HL-60 (cell line): ENCODE data around the gene CDCA4.

Source experiments
- DNase-seq, 2 experiments: peaks; one replicate each; pipeline ENCODE4 v3.0.0-alpha.2; 2010 to 2020; ENCODE audit warnings: low read depth in 1 of 2, low spot score in 1 of 2
- H3K27ac ChIP-seq: fragments of 250-450 bp; sonication (Bioruptor Pico); replicated peaks from 2 replicates; pipeline ENCODE4 v1.5.1; 2020; ENCODE audit warnings: mild to moderate bottlenecking, moderate library complexity
- H3K27me3 ChIP-seq: fragments of 250-450 bp; sonication (Bioruptor Pico); 2 replicates; pipeline ENCODE4 v1.5.1; 2021; ENCODE audit warnings: mild to moderate bottlenecking, moderate library complexity; ENCODE audit not compliant: insufficient read depth, poor library complexity, severe bottlenecking
- H3K4me3 ChIP-seq: replicated peaks from 2 replicates; pipeline ENCODE4 v1.5.1; 2011; ENCODE audit warnings: mild to moderate bottlenecking, control low read depth, low read length; ENCODE audit not compliant: insufficient read depth
- GABPA ChIP-seq: IDR thresholded peaks from 2 replicates; pipeline ENCODE4 v1.6.1; 2012; ENCODE audit warnings: low read depth
- POLR2AphosphoS5 ChIP-seq: IDR thresholded peaks from 2 replicates; pipeline ENCODE4 v1.6.1; 2012; ENCODE audit warnings: low read depth
- REST ChIP-seq: IDR thresholded peaks from 2 replicates; pipeline ENCODE4 v1.6.1; 2012; ENCODE audit warnings: low read depth; ENCODE audit not compliant: insufficient replicate concordance
- SPI1 ChIP-seq: IDR thresholded peaks from 2 replicates; pipeline ENCODE4 v1.6.1; 2012; ENCODE audit warnings: low read depth, mild to moderate bottlenecking, borderline replicate concordance
- TF ChIP-seq, protein P1 (sequence below): IDR thresholded peaks from one replicate; pipeline ENCODE4 v1.5.1; 2011; ENCODE audit warnings: low read length, control low read depth, inconsistent platforms; ENCODE audit not compliant: insufficient read depth

The CDCA4 gene

GRCh38 chr14:104985675-104986486, 35.0 kb downstream of the CDCA4 start, which contains the start of gene CLBA1:
TSS of gene CLBA1 (plus strand) at chr14:104985788. CDS start at chr14:104986432, 644 bp downstream.
- peak; percentile 84 to 86 for DNase-seq

DNA sequence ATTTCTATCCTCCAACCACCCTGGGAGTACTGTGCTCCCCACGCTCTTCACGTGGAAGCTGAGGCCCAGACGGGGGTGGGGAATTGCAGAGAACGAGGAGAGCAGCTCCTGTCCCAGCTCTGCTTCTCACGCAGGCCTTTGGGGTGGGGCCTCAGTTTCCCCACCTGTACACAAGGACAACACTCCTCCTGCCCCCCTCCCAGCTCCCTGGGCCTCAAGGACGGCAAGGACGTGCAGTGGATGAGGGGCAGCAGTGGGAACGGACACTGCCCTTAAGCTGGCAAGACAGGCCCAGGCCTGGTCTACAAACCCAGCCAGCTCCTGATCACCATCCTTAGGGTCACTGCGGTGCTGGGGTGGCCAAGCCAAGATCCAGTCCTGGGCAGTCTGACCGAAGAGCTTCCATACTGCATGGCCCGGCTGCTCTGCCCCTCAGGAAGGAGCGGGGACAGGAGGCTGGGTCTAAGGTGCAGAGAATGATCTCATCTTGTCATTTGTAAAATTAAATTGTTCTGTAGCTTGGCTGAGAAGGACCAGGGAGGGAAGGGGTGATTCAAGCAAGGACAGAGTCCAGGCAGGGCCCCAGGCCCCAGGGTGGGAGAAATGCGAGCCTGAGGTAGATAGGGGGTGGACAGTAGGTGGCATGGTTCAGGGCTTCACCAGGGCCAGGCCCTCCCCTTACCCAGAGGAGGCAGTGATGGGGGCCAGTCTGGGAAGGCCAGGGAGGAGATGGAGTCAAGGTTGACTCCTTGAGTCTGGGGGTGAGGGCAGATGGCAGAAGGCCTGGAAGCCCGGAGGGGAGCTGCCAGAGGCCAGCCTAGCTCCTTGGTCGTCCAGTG, 36.6 kb downstream of the CDCA4 start:
- Histone ChIP-seq H3K4me3 (no peak overlapping the region), H3K27me3 (peaks cover 1% of the 10 kb centered on the region), H3K27ac (no peak overlapping the region)
- DNase-seq: no peak
- no peak for TF ChIP-seq SPI1
- TF ChIP-seq REST: no peak
- TF ChIP-seq GABPA: no peak
- no peak for TF ChIP-seq POLR2AphosphoS5
- TF ChIP-seq, protein P1, sequence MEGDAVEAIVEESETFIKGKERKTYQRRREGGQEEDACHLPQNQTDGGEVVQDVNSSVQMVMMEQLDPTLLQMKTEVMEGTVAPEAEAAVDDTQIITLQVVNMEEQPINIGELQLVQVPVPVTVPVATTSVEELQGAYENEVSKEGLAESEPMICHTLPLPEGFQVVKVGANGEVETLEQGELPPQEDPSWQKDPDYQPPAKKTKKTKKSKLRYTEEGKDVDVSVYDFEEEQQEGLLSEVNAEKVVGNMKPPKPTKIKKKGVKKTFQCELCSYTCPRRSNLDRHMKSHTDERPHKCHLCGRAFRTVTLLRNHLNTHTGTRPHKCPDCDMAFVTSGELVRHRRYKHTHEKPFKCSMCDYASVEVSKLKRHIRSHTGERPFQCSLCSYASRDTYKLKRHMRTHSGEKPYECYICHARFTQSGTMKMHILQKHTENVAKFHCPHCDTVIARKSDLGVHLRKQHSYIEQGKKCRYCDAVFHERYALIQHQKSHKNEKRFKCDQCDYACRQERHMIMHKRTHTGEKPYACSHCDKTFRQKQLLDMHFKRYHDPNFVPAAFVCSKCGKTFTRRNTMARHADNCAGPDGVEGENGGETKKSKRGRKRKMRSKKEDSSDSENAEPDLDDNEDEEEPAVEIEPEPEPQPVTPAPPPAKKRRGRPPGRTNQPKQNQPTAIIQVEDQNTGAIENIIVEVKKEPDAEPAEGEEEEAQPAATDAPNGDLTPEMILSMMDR: no peak

More at GRCh38 chr14:104985675-104986486, 35.0 kb downstream of the CDCA4 start, which contains the start of gene CLBA1:
- TF ChIP-seq, protein P1: no peak
- TF ChIP-seq GABPA (no peak), SPI1 (no peak), POLR2AphosphoS5 (no peak), REST (no peak)
- H3K27me3 ChIP-seq: no peaks in the 10 kb centered on the region
- peak within 1 kb of the TSS; percentile 82 for H3K4me3 ChIP-seq
- peak within 1 kb of the TSS; percentile 48 for H3K27ac ChIP-seq

DNA sequence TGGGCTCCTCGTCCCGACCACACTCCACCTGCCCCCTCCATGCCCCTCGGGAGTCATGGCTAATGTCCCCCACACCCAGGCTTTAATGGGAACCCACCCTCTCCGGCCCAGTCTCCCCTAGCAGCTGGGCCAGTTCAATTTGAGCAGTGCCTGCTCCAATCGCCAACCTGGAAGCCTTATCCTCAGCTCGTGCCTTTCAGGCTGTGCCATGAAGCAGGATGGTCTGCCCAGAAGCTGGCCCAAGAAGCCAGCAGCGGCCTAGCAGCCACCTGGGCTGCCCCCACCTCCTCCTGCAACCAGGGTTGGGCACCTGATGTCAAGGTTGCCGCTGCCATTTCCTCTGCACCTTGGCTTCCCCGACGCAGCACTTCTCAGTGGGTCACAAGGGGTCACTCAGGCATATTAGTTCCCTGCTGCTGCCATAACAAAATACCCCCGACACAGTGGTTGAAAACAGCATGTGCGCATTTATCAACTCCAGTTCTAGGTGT, 37.6 kb downstream of the CDCA4 start:
- peaks cover 9% of the 10 kb centered on the region for H3K27me3 ChIP-seq
- DNase-seq: no peak
- TF ChIP-seq REST (no peak), POLR2AphosphoS5 (no peak), GABPA (no peak)
- TF ChIP-seq, protein P1: no peak

More for the DNA sequence above, 37.6 kb downstream of the CDCA4 start:
- H3K4me3 ChIP-seq: no peak overlapping the region
- no peak overlapping the region for H3K27ac ChIP-seq
